ENCODE measurements around the gene RELCH.

RELCH gene

GRCh38 chr18:62324181-62324828 lies 137.2 kb downstream of the RELCH start:
- DNase-seq = peak; percentile 33

- peak; percentile 64 for DNase-seq
These were observed 138.1 kb downstream of the RELCH start, which contains the start of gene TNFRSF11A for GRCh38 chr18:62324917-62325805. Gene TNFRSF11A, plus strand, starts transcription at chr18:62325310. Its CDS starts 43 bp downstream, at chr18:62325353.

- peak; percentile 75 for DNase-seq
These were observed 139.0 kb downstream of the RELCH start for GRCh38 chr18:62325806-62326645.

- no peak for DNase-seq
These were observed 139.7 kb downstream of the RELCH start for GRCh38 chr18:62326646-62327348.

GRCh38 chr18:62327977-62328376 lies 140.9 kb downstream of the RELCH start:
- DNase-seq = no peak

- DNase-seq = no peak
These were observed 141.8 kb downstream of the RELCH start for GRCh38 chr18:62328586-62329525.

GRCh38 chr18:62329691-62330454 lies 142.8 kb downstream of the RELCH start:
- no peak for DNase-seq

- no peak for DNase-seq
These were observed 143.6 kb downstream of the RELCH start for GRCh38 chr18:62330650-62331049.

GRCh38 chr18:62331581-62332356 lies 144.7 kb downstream of the RELCH start:
- DNase-seq = no peak

GRCh38 chr18:62332431-62332830 lies 145.4 kb downstream of the RELCH start:
- DNase-seq = no peak

GRCh38 chr18:62332964-62333695 lies 146.1 kb downstream of the RELCH start:
- DNase-seq = no peak

GRCh38 chr18:62334120-62334519 lies 147.1 kb downstream of the RELCH start:
- DNase-seq = no peak

GRCh38 chr18:62335494-62335893 lies 148.4 kb downstream of the RELCH start:
- DNase-seq = no peak

GRCh38 chr18:62336618-62337017 lies 149.6 kb downstream of the RELCH start:
- no peak for DNase-seq

- no peak for DNase-seq
These were observed 150.3 kb downstream of the RELCH start for GRCh38 chr18:62337336-62337735.

- no peak for DNase-seq
These were observed 151.5 kb downstream of the RELCH start for GRCh38 chr18:62338446-62339105.

GRCh38 chr18:62339106-62339988 lies 152.3 kb downstream of the RELCH start:
- no peak for DNase-seq

Measured in eye (tissue), 1 donor.